HepG2 (cell line): ENCODE measurements around the gene IKZF4. TPM values are rescaled to one million over a fixed set of nuclear protein-coding genes. Genes with fewer than 3 reads are reported as not detected.

Source experiments
- ELF3 ChIP-seq: IDR thresholded peaks from 2 replicates; pipeline ENCODE4 v1.6.1; 2016; ENCODE audit warnings: missing genetic modification reagents, missing compliant biosample characterization
- EP300 ChIP-seq, 3 experiments: sonication (generic) in 1 of 3; formaldehyde crosslinking in 1 of 3; IDR thresholded peaks; 2 replicates each; pipeline versions ENCODE4 v1.5.1 to v1.6.1; 2011 to 2020; ENCODE audit warnings: low read depth in 2 of 3, low read length in 2 of 3, borderline replicate concordance in 1 of 3, improper control_type of control experiment in 1 of 3, mild to moderate bottlenecking in 1 of 3, missing genetic modification reagents in 1 of 3, moderate library complexity in 1 of 3
- IRX3 ChIP-seq: sonication (generic); formaldehyde crosslinking; IDR thresholded peaks from 2 replicates; pipeline ENCODE4 v1.8.1; 2023; ENCODE audit warnings: mild to moderate bottlenecking, low read depth, missing genetic modification reagents, borderline replicate concordance
- KAT7 ChIP-seq: IDR thresholded peaks from 2 replicates; pipeline ENCODE4 v1.6.1; 2018; ENCODE audit warnings: borderline replicate concordance, missing compliant biosample characterization
- KLF11 ChIP-seq: IDR thresholded peaks from 2 replicates; pipeline ENCODE4 v1.6.1; 2016; ENCODE audit warnings: missing compliant biosample characterization
- PCBP1 ChIP-seq: fragments of 200-400 bp; formaldehyde crosslinking; IDR thresholded peaks from 2 replicates; pipeline ENCODE4 v1.6.1; 2017; ENCODE audit warnings: mild to moderate bottlenecking, low read depth, low read length, borderline replicate concordance
- PRMT3 ChIP-seq: sonication (generic); formaldehyde crosslinking; IDR thresholded peaks from 2 replicates; pipeline ENCODE4 v1.8.1; 2022; ENCODE audit warnings: low read depth, mild to moderate bottlenecking, moderate library complexity, missing genetic modification reagents, borderline replicate concordance
- TRIM22 ChIP-seq: fragments of 450-650 bp; IDR thresholded peaks from 2 replicates; pipeline ENCODE4 v1.6.1; 2017
- ZBTB49 ChIP-seq: sonication (generic); formaldehyde crosslinking; IDR thresholded peaks from 2 replicates; pipeline ENCODE4 v1.4.0; 2020; ENCODE audit warnings: missing genetic modification reagents, borderline replicate concordance
- ZFP1 ChIP-seq: IDR thresholded peaks from 2 replicates; pipeline ENCODE4 v1.6.1; 2016
- ZNF276 ChIP-seq: sonication (generic); formaldehyde crosslinking; IDR thresholded peaks from 2 replicates; pipeline ENCODE4 v1.4.0; 2020; ENCODE audit warnings: mild to moderate bottlenecking, low read depth, missing genetic modification reagents
- ZNF512B ChIP-seq: sonication (generic); formaldehyde crosslinking; IDR thresholded peaks from 2 replicates; pipeline ENCODE4 v1.5.1; 2020; ENCODE audit warnings: missing genetic modification reagents, mild to moderate bottlenecking, borderline replicate concordance
- ZNF574 ChIP-seq: sonication (generic); formaldehyde crosslinking; IDR thresholded peaks from 2 replicates; pipeline ENCODE4 v1.4.0; 2020; ENCODE audit warnings: missing genetic modification reagents
- ZNF670 ChIP-seq: sonication (generic); formaldehyde crosslinking; IDR thresholded peaks from 2 replicates; pipeline ENCODE4 v1.8.0; 2022; ENCODE audit warnings: mild to moderate bottlenecking, missing genetic modification reagents, borderline replicate concordance
- polyA plus RNA-seq, 8 experiments: library from polyadenylated mRNA; depleted of rRNA in 3 of 8; stranded (reverse) in 7 of 8; unstranded in 1 of 8; fragments of >200 nt; fragmentation: Illumina TruSeq in 4 of 8; extraction: Trizol in 4 of 8; gene quantifications; 2 replicates each; pipeline versions ENCODE4 v1.2.1 to v1.2.3, GENCODE V29; 2011 to 2016; ENCODE audit warnings: low read depth in 4 of 8, missing spikeins in 1 of 8, mixed read lengths in 1 of 8; ENCODE audit not compliant: insufficient read depth in 1 of 8
- total RNA-seq, 5 experiments: library from RNA; depleted of rRNA; stranded (reverse); fragments of >200 nt; fragmentation: Illumina TruSeq; extraction: Trizol; gene quantifications; 2 replicates each; pipeline ENCODE4 v1.2.3, GENCODE V29; 2016; ENCODE audit warnings: low read depth in 1 of 5

Gene IKZF4
- total and polyA plus RNA-seq, 2 of the 13 experiments (the other 11 are each of a cell fraction or from before 2014, with no cell fraction given), result 0.58 to 2.2 TPM

GRCh38 chr12:56081393-56082347 lies 60.8 kb downstream of the IKZF4 start (continued):
- TF ChIP-seq ZNF574 (CRISPR knock-in tag), result peak; percentile 90
- TF ChIP-seq ZBTB49 (CRISPR knock-in tag), result peak; percentile 66; the same call in 1 of the 2 replicates
- no peak; the same call in 1 of the 2 replicates for TF ChIP-seq ZNF512B (CRISPR knock-in tag)
- TF ChIP-seq ZNF276, result peak; percentile 93; the same call in 1 of the 2 replicates
- TF ChIP-seq EP300 (IDR thresholded peaks at IDR 0.05; ENCODE audit: low read depth in 2 of 2, low read length in 2 of 2), result peak; percentile 93 to 97; a peak in 3 of 4 replicates
- peak; percentile 98 for TF ChIP-seq EP300 (CRISPR knock-in tag; IDR thresholded peaks at IDR 0.05; ENCODE audit: borderline replicate concordance)
- TF ChIP-seq ZFP1 (CRISPR knock-in tag), result peak; percentile 93; the same call in 1 of the 2 replicates
- peak; percentile 53; the same call in 1 of the 2 replicates for TF ChIP-seq IRX3
- TF ChIP-seq PRMT3 (CRISPR knock-in tag), result peak; percentile 74; the same call in 1 of the 2 replicates
- TF ChIP-seq PCBP1, result no peak
- TF ChIP-seq ELF3 (CRISPR knock-in tag), result peak; percentile 99
- TF ChIP-seq TRIM22, result no peak
- peak; percentile 70; the same call in 1 of the 2 replicates for TF ChIP-seq ZNF670
- TF ChIP-seq KLF11 (CRISPR knock-in tag), result peak; percentile 93
- TF ChIP-seq KAT7 (CRISPR knock-in tag), result no peak; the same call in 1 of the 2 replicates
